HEK293 (cell line): Measurements from ENCODE around the gene PLD5.

Experiments used
- CTCF ChIA-PET: fragments of 350-600 bp; formaldehyde crosslinking; extraction: SDS; loops from one replicate; lab custom pipeline; 2021; ENCODE audit warnings: antibody characterized with exemption; lab: Yijun Ruan, JAX
- POLR2A ChIA-PET: fragments of 300-600 bp; formaldehyde crosslinking; extraction: SDS; loops from one replicate; lab custom pipeline; 2020; ENCODE audit warnings: antibody characterized with exemption, inconsistent platforms; lab: Yijun Ruan, JAX
- H3K27ac ChIP-seq: fragments of 200-500 bp; sonication (Bioruptor generic); 2 replicates; pipeline ENCODE4 v1.5.1; 2014; ENCODE audit warnings: low read depth, low read length, control low read depth, inconsistent platforms; ENCODE audit errors: extremely low read depth
- H3K36me3 ChIP-seq, 2 experiments: fragments of 200-500 bp in 1 of 2; sonication (Bioruptor generic) in 1 of 2; 1 replicate in 1 of 2; 2 replicates in 1 of 2; pipeline ENCODE4 v1.5.1; 2014 to 2017; ENCODE audit warnings: inconsistent platforms in 2 of 2, low read length in 2 of 2; ENCODE audit not compliant: control insufficient read depth in 2 of 2, insufficient read depth in 1 of 2
- H3K4me1 ChIP-seq: fragments of 200-500 bp; sonication (Bioruptor generic); 2 replicates; pipeline ENCODE4 v1.5.1; 2014; ENCODE audit warnings: mild to moderate bottlenecking, low read length, inconsistent platforms; ENCODE audit not compliant: control insufficient read depth, insufficient read depth
- H3K4me3 ChIP-seq: 2 replicates; pipeline ENCODE4 v1.5.1; 2011; ENCODE audit warnings: low read depth, mild to moderate bottlenecking, control low read depth, low read length, moderate library complexity
- H3K9me3 ChIP-seq: fragments of 200-500 bp; sonication (Bioruptor generic); 2 replicates; pipeline ENCODE4 v1.5.1; 2014; ENCODE audit warnings: low read depth, low read length, inconsistent platforms; ENCODE audit not compliant: control insufficient read depth, insufficient read depth
- KLF17 ChIP-seq: fragments of 450-650 bp; formaldehyde crosslinking; IDR thresholded peaks from 2 replicates; pipeline ENCODE4 v1.5.1; 2016; ENCODE audit warnings: missing biosample characterization, missing genetic modification characterization
- PRDM2 ChIP-seq: fragments of 450-650 bp; formaldehyde crosslinking; IDR thresholded peaks from 2 replicates; pipeline ENCODE4 v1.5.1; 2016; ENCODE audit warnings: missing biosample characterization, missing genetic modification characterization, borderline replicate concordance
- SCRT1 ChIP-seq: fragments of 450-650 bp; formaldehyde crosslinking; IDR thresholded peaks from 2 replicates; pipeline ENCODE4 v1.5.1; 2016; ENCODE audit warnings: missing biosample characterization, missing genetic modification characterization, borderline replicate concordance
- TCF7L2 ChIP-seq: IDR thresholded peaks from 2 replicates; pipeline ENCODE4 v1.6.1; 2011; ENCODE audit warnings: low read depth, mild to moderate bottlenecking, inconsistent platforms, low read length, moderate library complexity, borderline replicate concordance
- TRIM28 ChIP-seq: IDR thresholded peaks from 2 replicates; pipeline ENCODE4 v1.6.1; 2011; ENCODE audit warnings: low read length, control low read depth, borderline replicate concordance
- YY2 ChIP-seq: fragments of 450-650 bp; formaldehyde crosslinking; IDR thresholded peaks from 2 replicates; pipeline ENCODE4 v1.5.1; 2016; ENCODE audit warnings: missing biosample characterization, missing genetic modification characterization
- ZBTB20 ChIP-seq: fragments of 450-650 bp; formaldehyde crosslinking; IDR thresholded peaks from 2 replicates; pipeline ENCODE4 v1.5.1; 2016; ENCODE audit warnings: missing biosample characterization, missing genetic modification characterization
- ZEB2 ChIP-seq: fragments of 450-650 bp; formaldehyde crosslinking; IDR thresholded peaks from 2 replicates; pipeline ENCODE4 v1.5.1; 2016; ENCODE audit warnings: missing biosample characterization, missing genetic modification characterization
- ZFP3 ChIP-seq: fragments of 450-650 bp; formaldehyde crosslinking; IDR thresholded peaks from 2 replicates; pipeline ENCODE4 v1.5.1; 2016; ENCODE audit warnings: low read depth, missing biosample characterization, missing genetic modification characterization
- ZFP37 ChIP-seq: fragments of 450-650 bp; formaldehyde crosslinking; IDR thresholded peaks from 2 replicates; pipeline ENCODE4 v1.5.1; 2016; ENCODE audit warnings: missing biosample characterization, missing genetic modification characterization
- ZNF140 ChIP-seq: fragments of 450-650 bp; formaldehyde crosslinking; IDR thresholded peaks from 2 replicates; pipeline ENCODE4 v1.5.1; 2016; ENCODE audit warnings: missing biosample characterization, missing genetic modification characterization
- ZNF223 ChIP-seq: fragments of 450-650 bp; formaldehyde crosslinking; IDR thresholded peaks from 2 replicates; pipeline ENCODE4 v1.5.1; 2016; ENCODE audit warnings: missing biosample characterization, missing genetic modification characterization
- ZNF248 ChIP-seq: fragments of 450-650 bp; formaldehyde crosslinking; IDR thresholded peaks from 2 replicates; pipeline ENCODE4 v1.5.1; 2017; ENCODE audit warnings: missing biosample characterization, missing genetic modification characterization
- ZNF280C ChIP-seq: fragments of 450-650 bp; formaldehyde crosslinking; IDR thresholded peaks from 2 replicates; pipeline ENCODE4 v1.5.1; 2016; ENCODE audit warnings: missing biosample characterization, missing genetic modification characterization
- ZNF292 ChIP-seq: fragments of 450-650 bp; formaldehyde crosslinking; IDR thresholded peaks from 2 replicates; pipeline ENCODE4 v1.5.1; 2016; ENCODE audit warnings: low read depth, missing biosample characterization, missing genetic modification characterization, borderline replicate concordance
- ZNF449 ChIP-seq: fragments of 450-650 bp; formaldehyde crosslinking; IDR thresholded peaks from 2 replicates; pipeline ENCODE4 v1.5.1; 2017; ENCODE audit warnings: missing biosample characterization, mild to moderate bottlenecking, missing genetic modification characterization, moderate library complexity
- ZNF521 ChIP-seq: fragments of 450-650 bp; formaldehyde crosslinking; IDR thresholded peaks from 2 replicates; pipeline ENCODE4 v1.5.1; 2017; ENCODE audit warnings: missing biosample characterization, mild to moderate bottlenecking, missing genetic modification characterization
- ZNF549 ChIP-seq: fragments of 450-650 bp; IDR thresholded peaks from 2 replicates; pipeline ENCODE4 v1.5.1; 2018; ENCODE audit warnings: missing biosample characterization, missing genetic modification characterization, mild to moderate bottlenecking, inconsistent platforms, moderate library complexity
- ZNF610 ChIP-seq: fragments of 450-650 bp; formaldehyde crosslinking; IDR thresholded peaks from 2 replicates; pipeline ENCODE4 v1.5.1; 2016; ENCODE audit warnings: missing biosample characterization, missing genetic modification characterization, borderline replicate concordance
- ZNF629 ChIP-seq: fragments of 450-650 bp; formaldehyde crosslinking; IDR thresholded peaks from 2 replicates; pipeline ENCODE4 v1.5.1; 2017; ENCODE audit warnings: missing biosample characterization, missing genetic modification characterization
- ZNF658 ChIP-seq: fragments of 450-650 bp; formaldehyde crosslinking; IDR thresholded peaks from 2 replicates; pipeline ENCODE4; 2016; ENCODE audit warnings: missing biosample characterization, missing genetic modification characterization
- ZXDB ChIP-seq: fragments of 450-650 bp; formaldehyde crosslinking; IDR thresholded peaks from 2 replicates; pipeline ENCODE4 v1.5.1; 2016; ENCODE audit warnings: missing biosample characterization, missing genetic modification characterization
- TF ChIP-seq, protein P1 (sequence below): fragments of 450-650 bp; formaldehyde crosslinking; IDR thresholded peaks from 2 replicates; pipeline ENCODE4 v1.5.1; 2016; ENCODE audit warnings: missing biosample characterization, missing genetic modification characterization, low read depth
- TF ChIP-seq, protein P2 (sequence below): IDR thresholded peaks from 2 replicates; pipeline ENCODE4 v1.6.1; 2011; ENCODE audit warnings: mild to moderate bottlenecking, low read depth, low read length, borderline replicate concordance

PLD5 gene

GRCh38 chr1:242401937-242402336 is 122.6 kb downstream of the PLD5 start:
- H3K9me3 ChIP-seq = no peaks in the 10 kb centered on the region; the same call in 1 of the 2 replicates
- H3K4me3 ChIP-seq = no peak overlapping the region
- no peaks in the 10 kb centered on the region for H3K4me1 ChIP-seq
- no peak overlapping the region for H3K27ac ChIP-seq
- ChIA-PET POLR2A (no interaction called here), CTCF (no interaction called here)
- no peak for TF ChIP-seq TCF7L2
- TF ChIP-seq ZNF292 = no peak
- no peak for TF ChIP-seq ZNF248
- TF ChIP-seq, protein P1, sequence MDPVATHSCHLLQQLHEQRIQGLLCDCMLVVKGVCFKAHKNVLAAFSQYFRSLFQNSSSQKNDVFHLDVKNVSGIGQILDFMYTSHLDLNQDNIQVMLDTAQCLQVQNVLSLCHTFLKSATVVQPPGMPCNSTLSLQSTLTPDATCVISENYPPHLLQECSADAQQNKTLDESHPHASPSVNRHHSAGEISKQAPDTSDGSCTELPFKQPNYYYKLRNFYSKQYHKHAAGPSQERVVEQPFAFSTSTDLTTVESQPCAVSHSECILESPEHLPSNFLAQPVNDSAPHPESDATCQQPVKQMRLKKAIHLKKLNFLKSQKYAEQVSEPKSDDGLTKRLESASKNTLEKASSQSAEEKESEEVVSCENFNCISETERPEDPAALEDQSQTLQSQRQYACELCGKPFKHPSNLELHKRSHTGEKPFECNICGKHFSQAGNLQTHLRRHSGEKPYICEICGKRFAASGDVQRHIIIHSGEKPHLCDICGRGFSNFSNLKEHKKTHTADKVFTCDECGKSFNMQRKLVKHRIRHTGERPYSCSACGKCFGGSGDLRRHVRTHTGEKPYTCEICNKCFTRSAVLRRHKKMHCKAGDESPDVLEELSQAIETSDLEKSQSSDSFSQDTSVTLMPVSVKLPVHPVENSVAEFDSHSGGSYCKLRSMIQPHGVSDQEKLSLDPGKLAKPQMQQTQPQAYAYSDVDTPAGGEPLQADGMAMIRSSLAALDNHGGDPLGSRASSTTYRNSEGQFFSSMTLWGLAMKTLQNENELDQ (tag by site-specific recombination) = no peak
- no peak for TF ChIP-seq ZNF223 (tag by site-specific recombination)
- TF ChIP-seq ZNF629 (tag by site-specific recombination) = no peak
- no peak for TF ChIP-seq ZNF449
- TF ChIP-seq, protein P2, sequence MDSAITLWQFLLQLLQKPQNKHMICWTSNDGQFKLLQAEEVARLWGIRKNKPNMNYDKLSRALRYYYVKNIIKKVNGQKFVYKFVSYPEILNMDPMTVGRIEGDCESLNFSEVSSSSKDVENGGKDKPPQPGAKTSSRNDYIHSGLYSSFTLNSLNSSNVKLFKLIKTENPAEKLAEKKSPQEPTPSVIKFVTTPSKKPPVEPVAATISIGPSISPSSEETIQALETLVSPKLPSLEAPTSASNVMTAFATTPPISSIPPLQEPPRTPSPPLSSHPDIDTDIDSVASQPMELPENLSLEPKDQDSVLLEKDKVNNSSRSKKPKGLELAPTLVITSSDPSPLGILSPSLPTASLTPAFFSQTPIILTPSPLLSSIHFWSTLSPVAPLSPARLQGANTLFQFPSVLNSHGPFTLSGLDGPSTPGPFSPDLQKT = no peak
- TF ChIP-seq ZNF140 = no peak
- no peak for TF ChIP-seq ZFP37
- no peak for TF ChIP-seq ZEB2 (tag by site-specific recombination)
- no peak for TF ChIP-seq KLF17 (tag by site-specific recombination)
- TF ChIP-seq ZNF658 = no peak
- TF ChIP-seq ZBTB20 = no peak
- no peak for TF ChIP-seq ZFP3 (tag by site-specific recombination)
- no peaks in the 10 kb centered on the region for H3K36me3 ChIP-seq

GRCh38 chr1:242398351-242398750 is 126.1 kb downstream of the PLD5 start:
- CTCF ChIA-PET = no interaction called here
- H3K9me3 ChIP-seq = no peaks in the 10 kb centered on the region
- POLR2A ChIA-PET = no interaction called here
- H3K27ac ChIP-seq = no peak overlapping the region
- H3K4me3 ChIP-seq = no peak overlapping the region
- H3K4me1 ChIP-seq = no peaks in the 10 kb centered on the region
- no peaks in the 10 kb centered on the region for H3K36me3 ChIP-seq
- TF ChIP-seq TRIM28 (no peak), PRDM2 (tag by site-specific recombination) (no peak), ZNF610 (tag by site-specific recombination) (no peak), ZNF280C (tag by site-specific recombination) (no peak), SCRT1 (no peak), ZXDB (no peak), YY2 (tag by site-specific recombination) (no peak), ZNF521 (tag by site-specific recombination) (no peak), ZNF549 (no peak)
